ENCODE data around the gene ASXL2.

ASXL2 gene

DNA sequence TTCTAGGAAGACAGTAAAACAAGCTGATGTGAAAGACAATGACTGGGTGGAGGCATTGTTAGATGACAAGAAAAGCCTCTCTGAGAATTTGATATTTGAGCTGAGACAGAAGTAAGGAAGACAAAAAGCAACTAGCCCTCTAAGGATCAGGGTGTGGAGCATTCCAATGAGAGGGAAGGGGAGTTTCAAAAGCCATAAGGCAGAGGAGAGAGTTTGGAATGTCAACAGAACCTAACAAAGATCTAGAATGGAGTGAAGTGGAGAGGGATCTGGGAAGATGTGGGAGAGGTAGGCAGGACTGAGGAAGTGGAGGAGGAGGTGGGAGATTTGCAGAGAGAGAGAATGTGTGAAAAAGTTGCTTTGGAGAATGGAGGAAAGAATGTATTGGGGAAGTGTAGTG lies 17.3 kb upstream of the ASXL2 start:
- no peaks in the 10 kb centered on the region for H3F3A ChIP-seq (ENCODE audit: insufficient read depth)
- no peak overlapping the region for H3K4me2 ChIP-seq (ENCODE audit: low read depth, low read length, poor library complexity, severe bottlenecking)
- H3K9ac ChIP-seq (ENCODE audit: low read length), result no peak overlapping the region
- H3K79me2 ChIP-seq (ENCODE audit: insufficient read depth, low read length), result no peaks in the 10 kb centered on the region
- TF ChIP-seq EZH2phosphoT487 (conservative IDR thresholded peaks at IDR 0.05; ENCODE audit: low read length), result no peak
- TF ChIP-seq CTCF (IDR thresholded peaks at IDR 0.05; ENCODE audit: insufficient read depth, low read length, poor library complexity, severe bottlenecking), result no peak
- H4K20me1 ChIP-seq (ENCODE audit: low read depth, low read length), result no peaks in the 10 kb centered on the region
- no peaks in the 10 kb centered on the region for H3K36me3 ChIP-seq (ENCODE audit: low read length)
- H3K9me3 ChIP-seq (ENCODE audit: insufficient read depth, low read length), result no peaks in the 10 kb centered on the region
- no peak overlapping the region for H3K4me3 ChIP-seq (ENCODE audit: insufficient read depth, low read length, poor library complexity, severe bottlenecking)
- no peak overlapping the region for H2AFZ ChIP-seq (ENCODE audit: low read depth, low read length, severe bottlenecking)
- no peak overlapping the region for H3K27ac ChIP-seq (ENCODE audit: low read depth, low read length)
- no peaks in the 10 kb centered on the region for H3K9me2 ChIP-seq (replicated peaks; ENCODE audit: insufficient read depth, low read length)
- H3K27me3 ChIP-seq (ENCODE audit: low read length), result no peaks in the 10 kb centered on the region

DNA sequence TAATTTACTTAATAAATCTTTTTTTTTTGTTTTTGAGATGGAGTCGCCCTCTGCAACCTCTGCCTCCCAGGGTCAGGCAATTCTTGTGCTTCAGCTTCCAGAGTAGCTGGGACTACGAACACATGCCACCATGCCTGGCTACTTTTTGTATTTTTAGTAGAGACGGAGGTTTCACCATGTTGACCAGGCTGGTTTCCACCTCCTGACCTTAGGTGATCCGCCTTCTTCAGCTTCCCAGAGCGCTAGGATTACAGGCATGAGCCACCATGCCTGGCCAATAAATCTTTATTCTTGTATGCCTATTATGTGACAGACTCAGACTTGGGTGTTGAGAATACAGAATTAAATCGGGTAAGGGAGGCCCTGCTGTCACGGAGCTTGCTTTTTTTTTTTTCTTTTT lies 16.7 kb upstream of the ASXL2 start:
- Histone ChIP-seq H4K20me1 (ENCODE audit: low read depth, low read length) (no peaks in the 10 kb centered on the region), H3F3A (ENCODE audit: insufficient read depth) (no peaks in the 10 kb centered on the region), H3K36me3 (ENCODE audit: low read length) (no peaks in the 10 kb centered on the region), H3K4me2 (ENCODE audit: low read depth, low read length, poor library complexity, severe bottlenecking) (no peak overlapping the region), H3K9ac (ENCODE audit: low read length) (no peak overlapping the region), H3K4me3 (ENCODE audit: insufficient read depth, low read length, poor library complexity, severe bottlenecking) (no peak overlapping the region), H2AFZ (ENCODE audit: low read depth, low read length, severe bottlenecking) (no peak overlapping the region), H3K27ac (ENCODE audit: low read depth, low read length) (no peak overlapping the region), H3K9me2 (replicated peaks; ENCODE audit: insufficient read depth, low read length) (no peaks in the 10 kb centered on the region), H3K27me3 (ENCODE audit: low read length) (no peaks in the 10 kb centered on the region), H3K79me2 (ENCODE audit: insufficient read depth, low read length) (no peaks in the 10 kb centered on the region), H3K9me3 (ENCODE audit: insufficient read depth, low read length) (no peaks in the 10 kb centered on the region)
- TF ChIP-seq CTCF (IDR thresholded peaks at IDR 0.05; ENCODE audit: insufficient read depth, low read length, poor library complexity, severe bottlenecking) (no peak), EZH2phosphoT487 (conservative IDR thresholded peaks at IDR 0.05; ENCODE audit: low read length) (no peak)

- no peak overlapping the region for H3K9ac ChIP-seq (ENCODE audit: low read length)
- H3K9me3 ChIP-seq (ENCODE audit: insufficient read depth, low read length), result no peaks in the 10 kb centered on the region
- no peaks in the 10 kb centered on the region for H3K27me3 ChIP-seq (ENCODE audit: low read length)
- no peak overlapping the region for H2AFZ ChIP-seq (ENCODE audit: low read depth, low read length, severe bottlenecking)
- H3K79me2 ChIP-seq (ENCODE audit: insufficient read depth, low read length), result no peaks in the 10 kb centered on the region
- no peaks in the 10 kb centered on the region for H3F3A ChIP-seq (ENCODE audit: insufficient read depth)
- H3K36me3 ChIP-seq (ENCODE audit: low read length), result no peaks in the 10 kb centered on the region
- no peak for TF ChIP-seq EZH2phosphoT487 (conservative IDR thresholded peaks at IDR 0.05; ENCODE audit: low read length)
- no peak for TF ChIP-seq CTCF (IDR thresholded peaks at IDR 0.05; ENCODE audit: insufficient read depth, low read length, poor library complexity, severe bottlenecking)
- H4K20me1 ChIP-seq (ENCODE audit: low read depth, low read length), result no peaks in the 10 kb centered on the region
- H3K9me2 ChIP-seq (replicated peaks; ENCODE audit: insufficient read depth, low read length), result no peaks in the 10 kb centered on the region
- no peak overlapping the region for H3K4me2 ChIP-seq (ENCODE audit: low read depth, low read length, poor library complexity, severe bottlenecking)
- H3K4me3 ChIP-seq (ENCODE audit: insufficient read depth, low read length, poor library complexity, severe bottlenecking), result no peak overlapping the region
- no peak overlapping the region for H3K27ac ChIP-seq (ENCODE audit: low read depth, low read length)
Measured at GRCh38 chr2:25894135-25894830, 16.0 kb upstream of the ASXL2 start.
